HG02642 (cell line): Measurements from ENCODE around the gene MYOCD.

Source experiments
- ATAC-seq: cut with Tn5 transposase; IDR thresholded peaks from one replicate; pipeline ENCODE4 v1.9.1; 2021; ENCODE audit warnings: mild to moderate bottlenecking; ENCODE audit not compliant: unreplicated experiment, poor library complexity

Gene MYOCD

GRCh38 chr17:12815642-12816141 lies 150.0 kb downstream of the MYOCD start:
- peak; percentile 100 for ATAC-seq
